T1000 (cell line): ENCODE measurements around the gene FRMD8.

Experiments
- DNase-seq: peaks from one replicate; lab custom pipeline; 2025; ENCODE audit warnings: mixed read lengths; lab: John Stamatoyannopoulos, UW

FRMD8 gene, protein sequence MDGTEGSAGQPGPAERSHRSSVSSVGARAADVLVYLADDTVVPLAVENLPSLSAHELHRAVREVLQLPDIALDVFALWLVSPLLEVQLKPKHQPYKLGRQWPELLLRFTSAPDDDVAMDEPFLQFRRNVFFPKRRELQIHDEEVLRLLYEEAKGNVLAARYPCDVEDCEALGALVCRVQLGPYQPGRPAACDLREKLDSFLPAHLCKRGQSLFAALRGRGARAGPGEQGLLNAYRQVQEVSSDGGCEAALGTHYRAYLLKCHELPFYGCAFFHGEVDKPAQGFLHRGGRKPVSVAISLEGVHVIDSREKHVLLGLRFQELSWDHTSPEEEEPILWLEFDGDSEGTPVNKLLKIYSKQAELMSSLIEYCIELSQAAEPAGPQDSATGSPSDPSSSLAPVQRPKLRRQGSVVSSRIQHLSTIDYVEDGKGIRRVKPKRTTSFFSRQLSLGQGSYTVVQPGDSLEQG

DNA sequence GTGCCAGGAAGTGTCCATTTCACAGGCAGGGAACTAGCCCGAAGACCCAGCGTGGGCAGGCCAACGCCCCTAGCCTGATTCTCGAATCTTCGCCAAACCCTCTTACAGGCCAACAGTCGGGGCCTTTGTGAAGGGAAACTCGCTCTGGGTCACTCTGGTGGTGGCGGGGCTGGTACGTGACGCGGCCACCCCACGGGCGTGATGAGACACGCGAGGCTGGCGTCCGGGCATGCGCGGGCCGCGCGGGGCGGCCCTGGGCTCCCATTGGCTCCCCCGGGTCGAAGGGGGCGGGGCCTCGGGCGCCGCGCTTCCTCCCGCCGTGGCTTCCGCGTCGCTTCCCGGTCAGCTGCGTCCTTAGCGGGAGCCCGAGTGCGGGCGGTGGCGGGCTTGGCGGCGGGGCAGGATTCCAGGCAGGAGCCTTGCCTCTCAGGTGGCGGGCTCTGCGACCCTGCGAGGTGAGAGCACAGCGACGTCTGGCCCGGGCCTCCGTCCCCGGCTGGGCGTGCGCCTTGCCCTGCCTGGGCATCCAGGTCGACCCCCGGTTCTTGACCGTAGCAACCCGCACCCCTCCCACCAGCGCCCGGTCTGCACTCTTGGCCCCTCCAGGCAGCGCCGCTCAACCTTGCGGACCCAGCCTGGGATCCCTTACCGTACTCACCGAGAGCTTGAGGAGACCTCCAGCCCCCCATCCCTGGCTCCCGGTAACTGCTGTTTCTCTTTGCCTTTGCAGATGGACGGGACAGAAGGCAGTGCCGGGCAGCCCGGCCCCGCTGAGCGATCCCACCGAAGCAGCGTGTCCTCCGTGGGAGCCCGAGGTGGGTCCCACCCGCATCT lies at the start of gene FRMD8:
Gene FRMD8, plus strand, starts transcription at position 331 of the 834 bp plus-strand sequence. Its CDS starts 400 bp downstream, at position 731.
- peak; percentile 82 for DNase-seq

DNA sequence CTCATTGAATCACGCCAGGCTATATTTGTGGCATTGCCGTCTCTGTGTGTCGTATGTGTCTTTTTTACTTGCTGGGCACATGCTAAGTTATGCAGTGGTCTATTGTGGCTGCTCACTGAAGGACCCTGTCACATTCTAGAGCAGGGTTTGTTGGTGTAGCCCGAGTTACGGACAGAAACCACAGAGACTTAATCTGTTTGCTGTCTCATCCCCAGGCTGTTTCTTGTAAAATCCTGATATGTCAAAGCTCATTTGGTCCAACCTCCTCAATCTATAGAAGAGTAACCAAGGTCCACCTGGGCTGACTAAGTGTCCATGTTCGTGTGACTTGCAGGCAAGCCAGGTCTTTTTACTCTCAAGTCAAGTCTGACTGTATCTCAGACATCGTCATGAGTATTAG lies 47.8 kb upstream of the FRMD8 start:
- no peak for DNase-seq

DNA sequence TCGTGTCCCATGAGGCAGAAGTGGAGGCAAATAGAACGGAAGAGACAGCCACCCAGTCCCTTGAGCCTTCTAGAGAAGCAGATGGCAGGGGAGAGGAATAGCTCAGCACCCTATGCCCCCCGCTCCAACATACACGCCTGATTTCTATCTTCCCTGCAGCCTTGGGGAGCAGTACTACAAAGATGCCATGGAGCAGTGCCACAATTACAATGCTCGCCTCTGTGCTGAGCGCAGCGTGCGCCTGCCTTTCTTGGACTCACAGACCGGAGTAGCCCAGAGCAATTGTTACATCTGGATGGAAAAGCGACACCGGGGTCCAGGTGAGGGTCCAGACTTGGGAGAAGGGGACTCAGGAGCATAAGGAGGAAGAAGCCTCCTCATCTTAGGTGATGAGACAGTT lies 46.2 kb upstream of the FRMD8 start:
- no peak for DNase-seq

DNA sequence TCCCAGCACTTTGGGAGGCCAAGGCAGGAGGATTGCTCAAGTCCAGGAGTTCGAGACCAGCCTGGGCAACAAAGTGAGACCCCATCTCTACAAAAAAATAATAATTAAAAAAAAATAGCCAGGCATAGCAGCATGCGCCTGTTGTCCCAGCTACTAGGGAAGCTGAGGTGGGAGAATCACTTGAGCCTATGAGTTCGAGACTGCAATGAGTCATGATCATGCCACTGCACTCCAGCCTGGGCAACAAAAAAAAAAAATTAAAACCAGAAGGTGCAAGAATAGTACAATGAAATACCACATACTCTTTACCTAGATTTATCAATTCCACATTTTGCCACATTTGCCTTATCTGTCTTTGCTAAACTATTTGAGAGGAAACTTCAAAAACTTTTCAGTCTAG lies 44.6 kb upstream of the FRMD8 start:
- DNase-seq, result no peak

DNA sequence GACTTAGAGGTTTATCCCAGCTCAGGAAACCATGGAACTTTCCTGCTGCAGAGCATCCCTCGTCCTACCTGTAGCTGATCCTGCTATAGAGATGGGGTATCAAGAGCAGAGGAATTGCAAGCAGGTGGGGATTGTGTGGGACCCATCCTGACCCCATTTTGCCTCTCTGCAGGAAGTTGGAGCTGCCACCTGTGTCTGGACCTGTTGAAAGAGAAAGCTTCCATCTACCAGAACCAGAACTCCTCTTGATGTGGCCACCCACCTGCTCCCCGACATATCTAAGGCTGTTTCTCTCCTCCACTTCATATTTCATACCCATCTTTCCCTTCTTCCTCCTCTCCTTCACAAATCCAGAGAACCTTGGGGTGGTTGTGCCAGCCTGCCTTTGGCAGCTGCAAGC lies 34.9 kb upstream of the FRMD8 start:
- no peak for DNase-seq

DNA sequence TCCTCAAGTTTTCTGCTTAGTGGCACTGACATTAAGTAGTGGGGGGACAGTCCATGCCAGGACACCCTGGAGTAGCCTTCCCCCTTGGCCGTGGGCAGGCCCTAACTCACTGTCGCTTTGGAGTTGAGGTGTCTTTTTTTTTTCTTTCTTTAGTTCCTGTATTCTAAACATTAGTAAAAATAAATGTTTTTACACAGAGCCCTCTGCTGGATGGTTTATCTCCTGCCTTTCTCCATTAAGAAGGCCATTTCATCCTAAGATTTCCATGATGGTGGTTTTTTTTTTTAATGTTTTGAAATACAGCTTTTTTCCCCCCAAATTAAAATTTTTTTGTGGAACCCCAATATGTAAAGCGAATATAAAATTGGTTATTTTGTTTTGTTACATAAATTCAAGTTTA lies 33.7 kb upstream of the FRMD8 start:
- DNase-seq, result no peak

DNA sequence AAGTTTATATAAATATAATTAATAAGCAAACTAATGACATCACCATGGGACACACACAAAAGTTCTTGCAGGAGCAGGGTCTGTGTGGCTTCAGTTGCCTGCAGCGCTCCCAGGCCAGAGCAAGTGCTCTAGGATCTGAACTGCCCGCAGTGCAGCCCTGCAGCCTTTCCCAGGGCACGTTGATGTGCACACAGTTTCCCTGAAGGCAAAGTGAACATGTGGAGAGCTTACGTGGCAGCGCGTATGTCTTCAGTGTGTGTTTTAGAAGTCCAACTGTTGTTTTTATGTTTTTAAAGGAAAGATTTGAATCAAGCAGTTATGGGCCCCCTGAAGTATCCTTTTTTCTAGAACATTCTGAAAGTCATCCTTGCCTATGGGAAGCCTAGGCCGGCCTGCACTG lies 33.1 kb upstream of the FRMD8 start:
- no peak for DNase-seq

DNA sequence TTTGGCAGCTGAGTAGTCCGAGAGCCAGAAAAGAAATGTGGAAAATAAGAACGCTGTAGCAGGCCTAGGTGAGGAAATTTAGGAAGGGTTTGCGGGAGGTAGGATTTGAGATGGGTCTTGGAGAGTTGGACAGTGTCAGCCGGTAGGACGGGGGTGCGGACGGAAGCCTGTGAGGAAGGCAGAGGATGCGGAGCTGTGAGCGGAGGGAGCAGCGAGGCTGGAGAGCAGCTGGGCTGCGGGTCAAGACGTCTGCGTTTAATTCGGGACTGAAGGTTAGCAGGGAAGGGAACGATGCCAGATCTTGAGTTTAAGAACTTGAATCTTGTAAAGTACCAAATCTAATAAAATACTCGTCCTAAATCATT lies 32.6 kb upstream of the FRMD8 start:
- no peak for DNase-seq

DNA sequence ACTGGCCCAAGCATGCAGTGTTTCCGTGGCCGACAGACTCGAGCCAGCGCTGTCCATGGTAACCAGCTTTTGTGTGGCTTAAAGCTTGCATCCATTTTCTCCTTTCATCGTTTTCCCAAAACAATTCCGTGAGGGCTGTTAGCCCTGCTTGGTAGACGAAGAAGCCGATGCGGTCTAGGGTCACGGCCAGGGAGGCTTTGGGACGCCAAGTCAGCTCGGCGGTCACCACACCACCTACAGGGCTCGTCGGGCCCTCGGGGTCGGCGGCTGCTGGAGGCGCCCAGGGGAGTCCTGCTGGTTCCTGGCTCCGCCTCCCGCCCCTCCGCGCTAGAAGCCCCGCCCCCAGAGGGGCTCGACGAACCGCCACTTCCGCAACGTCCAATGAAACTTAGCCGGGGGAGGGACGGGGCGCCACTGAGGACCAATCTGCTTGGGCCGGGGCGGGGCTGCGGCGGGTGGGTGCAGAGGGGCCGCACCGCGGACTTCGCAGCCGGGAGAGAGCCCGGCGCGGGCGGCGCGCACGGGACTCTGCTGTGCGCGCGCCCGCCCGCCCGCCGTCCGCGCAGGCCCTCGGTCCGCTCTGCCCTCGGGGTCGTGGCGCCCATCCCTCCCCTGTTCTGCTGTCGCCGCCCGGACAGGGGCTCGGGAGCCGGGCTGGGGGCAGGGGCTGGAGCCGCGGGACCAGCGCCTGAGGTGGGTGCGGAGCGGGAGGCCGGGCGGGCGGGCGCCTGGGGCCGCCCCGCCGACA lies 32.0 kb upstream of the FRMD8 start, which contains the start of gene TIGD3:
Gene TIGD3, plus strand, starts transcription at position 487 of the 748 bp plus-strand sequence. CDS start 1,058 bp downstream, outside the sequence.
- peak; percentile 95 for DNase-seq

DNA sequence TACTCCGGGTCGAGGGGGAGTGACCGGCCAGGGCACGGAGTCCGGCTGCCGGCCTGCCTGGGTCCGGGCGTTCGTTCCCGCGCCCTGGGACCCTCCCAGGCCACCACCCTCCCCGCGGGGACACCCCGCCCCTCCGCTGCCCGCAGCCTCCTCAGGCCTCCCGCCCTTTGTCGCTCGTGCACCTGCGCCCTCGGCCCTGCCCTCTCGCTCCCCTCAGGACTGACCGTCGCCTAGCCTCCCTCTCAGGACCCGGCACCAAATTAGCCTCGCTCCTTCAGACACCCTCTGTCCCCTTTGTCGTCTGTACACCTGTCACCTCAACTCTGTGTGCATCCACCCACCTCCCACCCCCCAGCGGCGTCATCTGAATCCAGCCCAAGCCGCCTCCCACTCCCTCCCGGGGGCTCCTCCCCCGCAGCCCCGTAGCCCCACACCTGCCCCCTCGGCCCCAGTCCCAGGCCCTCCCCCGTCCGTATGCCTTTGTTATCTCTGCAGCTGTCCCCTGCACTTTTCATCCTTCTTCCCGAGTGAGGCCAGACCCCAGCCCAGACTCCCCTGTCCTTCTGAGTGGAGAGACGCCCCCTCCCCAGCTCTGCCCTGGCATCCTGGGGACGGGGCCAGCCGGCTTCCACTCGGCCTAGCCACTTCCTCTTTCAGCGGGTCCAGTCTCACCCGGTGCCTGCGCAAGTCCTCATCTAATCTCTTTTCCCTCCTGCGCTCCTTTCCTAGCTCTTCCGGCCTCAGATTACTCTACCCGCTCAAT lies 31.2 kb upstream of the FRMD8 start:
- no peak for DNase-seq

DNA sequence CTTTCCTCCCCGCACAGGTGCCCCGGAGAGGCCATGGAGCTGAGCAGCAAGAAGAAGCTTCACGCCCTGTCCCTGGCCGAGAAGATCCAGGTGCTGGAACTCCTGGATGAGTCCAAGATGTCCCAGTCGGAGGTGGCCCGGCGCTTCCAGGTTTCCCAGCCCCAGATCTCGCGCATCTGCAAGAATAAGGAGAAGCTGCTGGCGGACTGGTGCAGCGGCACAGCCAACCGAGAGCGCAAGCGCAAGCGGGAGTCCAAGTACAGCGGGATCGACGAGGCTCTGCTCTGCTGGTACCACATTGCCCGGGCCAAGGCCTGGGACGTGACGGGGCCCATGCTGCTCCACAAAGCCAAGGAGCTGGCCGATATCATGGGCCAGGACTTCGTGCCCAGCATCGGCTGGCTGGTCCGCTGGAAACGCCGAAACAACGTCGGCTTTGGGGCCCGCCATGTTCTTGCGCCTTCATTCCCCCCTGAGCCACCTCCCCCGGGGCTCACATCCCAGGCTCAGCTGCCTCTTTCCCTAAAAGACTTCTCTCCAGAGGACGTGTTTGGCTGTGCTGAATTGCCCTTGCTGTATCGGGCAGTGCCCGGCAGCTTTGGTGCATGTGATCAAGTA lies 30.6 kb upstream of the FRMD8 start:
- DNase-seq, result no peak

DNA sequence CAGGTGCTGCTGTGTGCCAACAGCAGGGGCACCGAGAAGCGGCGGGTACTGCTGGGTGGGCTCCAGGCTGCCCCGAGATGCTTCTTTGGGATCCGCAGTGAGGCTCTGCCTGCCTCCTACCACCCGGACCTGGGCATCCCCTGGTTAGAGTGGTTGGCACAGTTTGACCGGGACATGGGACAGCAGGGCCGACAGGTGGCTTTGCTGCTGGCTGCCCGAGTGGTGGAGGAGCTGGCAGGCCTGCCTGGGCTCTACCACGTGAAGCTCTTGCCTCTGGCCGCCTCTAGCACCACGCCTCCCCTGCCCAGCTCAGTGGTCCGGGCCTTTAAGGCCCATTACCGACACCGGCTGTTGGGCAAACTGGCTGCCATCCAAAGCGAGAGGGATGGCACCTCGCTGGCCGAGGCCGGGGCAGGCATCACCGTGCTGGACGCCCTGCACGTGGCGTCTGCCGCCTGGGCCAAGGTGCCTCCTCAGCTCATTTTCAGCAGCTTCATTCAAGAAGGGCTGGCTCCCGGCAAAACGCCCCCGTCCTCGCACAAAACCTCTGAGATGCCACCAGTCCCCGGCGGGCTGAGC lies 30.0 kb upstream of the FRMD8 start:
- no peak for DNase-seq

DNA sequence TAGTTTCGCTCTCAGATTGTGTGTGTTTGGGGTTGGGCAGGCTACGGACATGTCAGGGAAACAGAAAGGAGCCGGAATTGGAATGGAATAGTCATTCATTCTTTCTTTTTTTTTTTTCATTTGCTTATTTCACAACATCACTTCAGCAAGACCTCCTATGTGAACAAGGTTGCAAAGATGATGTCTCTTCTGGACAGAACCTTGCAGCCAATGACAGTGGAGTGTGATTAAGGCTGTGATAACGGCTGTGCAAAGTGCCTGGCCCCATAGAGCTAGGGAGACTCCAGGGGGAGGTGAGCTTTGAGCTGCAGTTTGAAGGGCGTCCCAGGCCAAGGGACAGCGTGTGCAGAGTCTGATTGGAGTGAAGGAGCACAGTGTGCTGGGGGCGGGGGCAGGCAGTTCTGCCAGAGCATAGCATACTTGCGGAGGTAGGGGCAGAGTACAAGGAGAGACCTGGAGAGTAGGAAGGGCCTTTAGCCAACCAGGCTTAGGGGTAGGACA lies 28.5 kb upstream of the FRMD8 start:
- no peak for DNase-seq

DNA sequence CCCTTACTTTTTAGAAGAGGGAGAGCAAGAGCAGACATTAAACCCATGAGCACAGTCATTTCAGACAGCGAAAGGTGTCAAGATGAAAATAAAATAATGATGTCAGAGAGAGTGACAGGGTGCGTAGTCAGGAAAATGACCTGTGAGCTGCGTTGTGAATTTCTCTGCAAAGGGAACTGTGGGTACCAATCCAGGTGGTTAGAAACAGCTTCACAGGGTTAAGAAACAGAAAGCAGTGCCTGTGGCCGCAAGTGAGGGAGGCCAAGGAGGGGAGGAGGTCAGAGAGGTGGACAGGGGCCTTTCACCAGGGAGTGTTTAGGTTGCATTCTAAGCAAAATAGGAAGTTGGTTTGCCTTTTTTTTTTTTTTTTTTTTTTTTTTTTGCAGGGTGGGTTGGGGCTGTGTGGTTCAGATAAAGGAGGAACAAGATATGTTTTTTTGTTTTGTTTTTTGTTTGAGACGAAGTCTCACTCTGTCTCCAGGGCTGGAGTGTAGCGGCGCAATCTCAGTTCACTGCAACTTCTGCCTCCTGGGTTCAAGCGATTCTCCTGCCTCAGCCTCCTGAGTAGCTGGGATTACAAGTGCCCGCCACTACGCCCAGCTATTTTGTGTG lies 24.0 kb upstream of the FRMD8 start:
- no peak for DNase-seq

DNA sequence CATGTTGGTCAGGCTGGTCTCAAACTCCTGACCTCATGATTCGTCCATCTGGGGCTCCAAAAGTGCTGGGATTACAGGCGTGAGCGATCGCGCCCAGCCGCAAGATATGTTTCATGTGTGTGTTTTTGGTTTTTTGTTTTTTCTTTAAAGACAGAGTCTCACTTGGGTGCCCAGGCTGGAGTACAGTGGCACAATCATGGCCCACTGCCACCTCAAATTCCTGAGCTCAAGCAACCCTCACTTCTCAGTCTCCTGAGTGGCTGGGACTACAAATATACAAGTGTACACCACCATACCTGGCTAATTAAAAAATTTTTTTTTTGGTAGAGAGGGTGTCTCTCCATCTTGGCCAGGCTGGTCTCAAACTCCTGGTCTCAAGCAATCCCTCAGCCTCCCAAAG lies 23.5 kb upstream of the FRMD8 start:
- no peak for DNase-seq

DNA sequence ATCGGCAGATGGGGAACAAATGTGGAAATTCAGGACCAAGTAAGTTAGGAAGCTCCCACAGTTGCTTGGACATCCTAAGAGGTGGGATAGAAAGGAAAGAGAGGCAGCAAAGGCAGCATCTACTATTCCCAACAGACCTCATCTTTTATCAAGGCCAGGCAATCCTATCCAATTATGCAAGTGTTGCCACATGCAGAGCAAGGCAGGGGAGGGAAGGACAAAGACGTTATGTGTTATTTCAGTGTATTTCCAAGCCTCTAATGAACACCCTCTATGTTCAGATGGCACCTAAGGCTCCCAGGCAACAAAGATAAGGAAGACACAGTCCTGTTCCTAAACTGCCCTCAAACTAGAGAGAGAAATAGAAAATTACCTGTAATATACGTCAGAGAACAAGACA lies 22.7 kb upstream of the FRMD8 start:
- no peak for DNase-seq

DNA sequence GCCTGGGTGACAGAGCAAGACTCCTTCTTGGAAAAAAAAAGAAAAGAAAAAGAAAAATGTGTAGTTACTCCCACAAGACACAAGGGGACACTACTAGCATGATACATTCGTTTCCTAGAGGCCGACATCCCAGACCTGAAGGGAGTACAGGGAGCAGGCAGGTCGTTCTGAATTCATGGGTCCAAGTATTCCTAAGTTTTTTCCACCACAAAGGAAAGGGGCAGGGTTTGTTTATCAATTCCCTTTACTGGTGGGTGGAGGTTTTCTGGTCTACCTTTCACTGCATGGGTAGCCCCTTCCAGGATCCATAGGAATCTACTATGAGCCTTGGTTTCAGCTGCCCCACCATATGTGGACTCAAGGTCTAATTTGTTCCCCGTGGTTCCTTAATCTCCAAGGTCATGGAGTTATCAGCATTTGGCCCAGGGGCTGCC lies 20.1 kb upstream of the FRMD8 start:
- DNase-seq, result no peak

DNA sequence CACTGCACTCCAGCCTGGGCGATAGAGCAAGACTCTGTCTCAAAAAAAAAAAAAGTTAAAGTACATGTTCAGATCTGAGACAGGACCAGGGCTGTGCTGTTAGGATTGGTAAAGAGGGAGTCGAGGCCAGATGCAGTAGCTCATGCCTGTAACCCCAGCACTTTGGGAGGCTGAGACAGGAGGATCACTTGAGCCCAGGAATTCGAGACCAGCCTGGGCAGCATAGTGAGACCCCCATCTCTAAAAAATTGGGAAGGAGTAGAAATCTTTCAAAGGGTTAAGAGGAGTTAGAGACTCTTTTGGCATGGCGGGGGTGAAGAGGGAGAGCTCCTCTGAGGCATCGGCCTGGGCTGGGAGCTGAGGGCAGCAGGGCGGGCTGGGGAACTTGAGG lies 15.8 kb upstream of the FRMD8 start:
- DNase-seq, result no peak

DNA sequence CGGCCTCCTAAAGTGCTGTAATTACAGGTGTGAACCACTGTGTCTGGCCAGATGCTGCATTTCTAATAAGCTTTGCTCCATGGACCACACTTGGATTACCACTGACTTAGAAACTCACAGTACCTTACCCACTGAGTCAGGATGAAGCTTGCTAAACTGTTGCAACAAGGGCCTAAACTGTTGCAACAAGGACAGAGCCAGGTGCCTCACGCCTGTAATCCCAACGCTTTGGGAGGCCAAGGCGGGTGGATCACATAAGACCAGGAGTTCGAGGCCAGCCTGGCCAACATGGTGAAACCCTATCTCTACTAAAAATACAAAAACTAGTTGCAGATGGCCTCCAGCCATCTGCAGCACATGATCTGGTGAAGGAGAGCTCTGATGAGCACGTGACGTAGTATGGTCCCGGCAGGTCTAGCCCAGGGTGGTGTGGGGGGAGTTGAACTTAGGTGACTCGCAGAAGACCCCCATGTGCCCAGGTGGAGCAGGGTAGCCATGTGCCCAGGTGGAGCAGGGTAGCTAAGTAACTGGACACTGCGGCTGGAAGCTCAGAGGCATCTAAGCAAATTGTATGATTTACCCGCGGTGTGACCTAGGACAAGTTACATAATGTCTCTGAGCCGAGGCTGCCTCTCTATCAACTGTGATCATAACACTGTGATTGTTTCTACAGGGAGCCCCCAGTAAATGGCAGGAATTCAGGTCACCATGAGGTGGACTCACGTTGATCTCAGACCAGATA lies 12.4 kb upstream of the FRMD8 start:
- DNase-seq, result no peak
